HepG2 (cell line): ENCODE results near the gene SURF1. TPM values are rescaled to one million over a fixed set of nuclear protein-coding genes. Genes with fewer than 3 reads are reported as not detected.

Experiments used
- ARNTL ChIP-seq: sonication (generic); formaldehyde crosslinking; IDR thresholded peaks from 2 replicates; pipeline ENCODE4 v1.4.0; 2020; ENCODE audit warnings: mild to moderate bottlenecking, missing genetic modification reagents
- GABPB1 ChIP-seq: IDR thresholded peaks from 2 replicates; pipeline ENCODE4 v1.6.1; 2016; ENCODE audit warnings: mild to moderate bottlenecking, missing genetic modification reagents, moderate library complexity, missing compliant biosample characterization
- HOXA5 ChIP-seq: sonication (generic); formaldehyde crosslinking; IDR thresholded peaks from 2 replicates; pipeline ENCODE4 v1.4.0; 2020; ENCODE audit warnings: missing genetic modification reagents
- MATR3 ChIP-seq: sonication (generic); formaldehyde crosslinking; IDR thresholded peaks from 2 replicates; pipeline ENCODE4 v1.4.0; 2020; ENCODE audit warnings: missing genetic modification reagents
- MED8 ChIP-seq: sonication (generic); formaldehyde crosslinking; IDR thresholded peaks from 2 replicates; pipeline ENCODE4 v1.8.1; 2023; ENCODE audit warnings: mild to moderate bottlenecking, missing genetic modification reagents; ENCODE audit not compliant: insufficient replicate concordance
- MYNN ChIP-seq: sonication (generic); formaldehyde crosslinking; IDR thresholded peaks from 2 replicates; pipeline ENCODE4 v1.4.0; 2020; ENCODE audit warnings: mild to moderate bottlenecking, low read depth, missing genetic modification reagents
- NFKBIZ ChIP-seq: IDR thresholded peaks from 2 replicates; pipeline ENCODE4 v1.6.1; 2018; ENCODE audit warnings: missing genetic modification reagents, missing compliant biosample characterization
- PHF21A ChIP-seq: sonication (generic); formaldehyde crosslinking; IDR thresholded peaks from 2 replicates; pipeline ENCODE4 v1.5.0; 2020; ENCODE audit warnings: mild to moderate bottlenecking, missing genetic modification reagents
- PLSCR1 ChIP-seq: sonication (generic); formaldehyde crosslinking; IDR thresholded peaks from 2 replicates; pipeline ENCODE4 v1.5.0; 2020; ENCODE audit warnings: missing genetic modification reagents, mild to moderate bottlenecking, borderline replicate concordance
- SMARCC2 ChIP-seq: fragments of 450-650 bp; IDR thresholded peaks from 2 replicates; pipeline ENCODE4 v1.6.1; 2017; ENCODE audit warnings: antibody characterized with exemption, mild to moderate bottlenecking
- SMC3 ChIP-seq: IDR thresholded peaks from 2 replicates; pipeline ENCODE4 v1.6.1; 2011; ENCODE audit warnings: low read length, improper control_type of control experiment
- SRSF4 ChIP-seq: fragments of 200-400 bp; formaldehyde crosslinking; IDR thresholded peaks from one replicate; pipeline ENCODE4 v1.6.1; 2018; ENCODE audit warnings: mild to moderate bottlenecking, low read depth, low read length, moderate library complexity; ENCODE audit not compliant: poor library complexity, severe bottlenecking
- SYNCRIP ChIP-seq: fragments of 200-400 bp; formaldehyde crosslinking; IDR thresholded peaks from 2 replicates; pipeline ENCODE4 v1.6.1; 2018; ENCODE audit warnings: mild to moderate bottlenecking, low read depth, low read length; ENCODE audit not compliant: insufficient read depth
- ZFP41 ChIP-seq: sonication (generic); formaldehyde crosslinking; IDR thresholded peaks from 2 replicates; pipeline ENCODE4 v1.4.0; 2020; ENCODE audit warnings: mild to moderate bottlenecking, missing genetic modification reagents, borderline replicate concordance
- ZNF160 ChIP-seq: sonication (generic); formaldehyde crosslinking; IDR thresholded peaks from 2 replicates; pipeline ENCODE4 v1.8.0; 2022; ENCODE audit warnings: mild to moderate bottlenecking, inconsistent platforms, missing genetic modification reagents
- ZNF17 ChIP-seq: sonication (generic); formaldehyde crosslinking; IDR thresholded peaks from 2 replicates; pipeline ENCODE4 v1.5.0; 2020; ENCODE audit warnings: mild to moderate bottlenecking, missing genetic modification reagents
- ZNF33A ChIP-seq: sonication (generic); formaldehyde crosslinking; IDR thresholded peaks from 2 replicates; pipeline ENCODE4 v1.5.1; 2020; ENCODE audit warnings: missing genetic modification reagents, mild to moderate bottlenecking, moderate library complexity, borderline replicate concordance
- ZNF343 ChIP-seq: sonication (generic); formaldehyde crosslinking; IDR thresholded peaks from 2 replicates; pipeline ENCODE4 v1.4.0; 2020; ENCODE audit warnings: mild to moderate bottlenecking, missing genetic modification reagents
- ZNF451 ChIP-seq: sonication (generic); formaldehyde crosslinking; IDR thresholded peaks from 2 replicates; pipeline ENCODE4 v1.5.0; 2020; ENCODE audit warnings: mild to moderate bottlenecking, missing genetic modification reagents
- ZNF605 ChIP-seq: sonication (generic); formaldehyde crosslinking; IDR thresholded peaks from 2 replicates; pipeline ENCODE4 v1.8.0; 2022; ENCODE audit warnings: mild to moderate bottlenecking, missing genetic modification reagents
- ZNF773 ChIP-seq: sonication (generic); formaldehyde crosslinking; IDR thresholded peaks from 2 replicates; pipeline ENCODE4 v1.4.0; 2020; ENCODE audit warnings: missing genetic modification reagents, borderline replicate concordance
- ZSCAN31 ChIP-seq: sonication (generic); formaldehyde crosslinking; IDR thresholded peaks from 2 replicates; pipeline ENCODE4 v1.5.0; 2020; ENCODE audit warnings: low read depth, mild to moderate bottlenecking, missing genetic modification reagents
- ZSCAN5A ChIP-seq: sonication (generic); formaldehyde crosslinking; IDR thresholded peaks from 2 replicates; pipeline ENCODE4 v1.8.0; 2022; ENCODE audit warnings: mild to moderate bottlenecking, missing genetic modification reagents, borderline replicate concordance
- polyA plus RNA-seq, 8 experiments: library from polyadenylated mRNA; depleted of rRNA in 3 of 8; stranded (reverse) in 7 of 8; unstranded in 1 of 8; fragments of >200 nt; fragmentation: Illumina TruSeq in 4 of 8; extraction: Trizol in 4 of 8; gene quantifications; 2 replicates each; pipeline versions ENCODE4 v1.2.1 to v1.2.3, GENCODE V29; 2011 to 2016; ENCODE audit warnings: low read depth in 4 of 8, missing spikeins in 1 of 8, mixed read lengths in 1 of 8; ENCODE audit not compliant: insufficient read depth in 1 of 8
- total RNA-seq, 5 experiments: library from RNA; depleted of rRNA; stranded (reverse); fragments of >200 nt; fragmentation: Illumina TruSeq; extraction: Trizol; gene quantifications; 2 replicates each; pipeline ENCODE4 v1.2.3, GENCODE V29; 2016; ENCODE audit warnings: low read depth in 1 of 5
- TF ChIP-seq, protein P1 (sequence below): sonication (generic); formaldehyde crosslinking; IDR thresholded peaks from 2 replicates; pipeline ENCODE4 v1.5.1; 2020; ENCODE audit warnings: missing genetic modification reagents, mild to moderate bottlenecking, borderline replicate concordance
- TF ChIP-seq, protein P2 (sequence below): sonication (generic); formaldehyde crosslinking; conservative IDR thresholded peaks from 2 replicates; pipeline ENCODE4 v1.4.0; 2020; ENCODE audit warnings: missing genetic modification reagents

Gene SURF1
- total and polyA plus RNA-seq, 2 of the 13 experiments (the other 11 are each of a cell fraction or from before 2014, with no cell fraction given): 17.8 to 40.7 TPM

GRCh38 chr9:133375724-133376654, 19.7 kb upstream of the SURF1 start, which contains the start of the genes STKLD1 and SURF4 (continued):
- TF ChIP-seq, protein P1, sequence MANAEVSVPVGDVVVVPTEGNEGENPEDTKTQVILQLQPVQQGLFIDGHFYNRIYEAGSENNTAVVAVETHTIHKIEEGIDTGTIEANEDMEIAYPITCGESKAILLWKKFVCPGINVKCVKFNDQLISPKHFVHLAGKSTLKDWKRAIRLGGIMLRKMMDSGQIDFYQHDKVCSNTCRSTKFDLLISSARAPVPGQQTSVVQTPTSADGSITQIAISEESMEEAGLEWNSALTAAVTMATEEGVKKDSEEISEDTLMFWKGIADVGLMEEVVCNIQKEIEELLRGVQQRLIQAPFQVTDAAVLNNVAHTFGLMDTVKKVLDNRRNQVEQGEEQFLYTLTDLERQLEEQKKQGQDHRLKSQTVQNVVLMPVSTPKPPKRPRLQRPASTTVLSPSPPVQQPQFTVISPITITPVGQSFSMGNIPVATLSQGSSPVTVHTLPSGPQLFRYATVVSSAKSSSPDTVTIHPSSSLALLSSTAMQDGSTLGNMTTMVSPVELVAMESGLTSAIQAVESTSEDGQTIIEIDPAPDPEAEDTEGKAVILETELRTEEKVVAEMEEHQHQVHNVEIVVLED (CRISPR knock-in tag): peak; percentile 90
- TF ChIP-seq ZNF17 (CRISPR knock-in tag) (no peak), ZNF773 (CRISPR knock-in tag) (no peak), SRSF4 (no peak), GABPB1 (peak; percentile 84), MATR3 (CRISPR knock-in tag) (no peak), SMC3 (no peak), ZNF343 (CRISPR knock-in tag) (no peak), NFKBIZ (no peak), SMARCC2 (no peak), ZSCAN31 (no peak), SYNCRIP (no peak), PLSCR1 (CRISPR knock-in tag) (no peak), ZNF160 (CRISPR knock-in tag) (no peak), ARNTL (no peak), ZNF33A (CRISPR knock-in tag) (no peak), ZNF605 (CRISPR knock-in tag) (no peak), PHF21A (CRISPR knock-in tag) (peak; percentile 68), ZSCAN5A (CRISPR knock-in tag) (no peak), ZFP41 (CRISPR knock-in tag) (no peak), ZNF451 (CRISPR knock-in tag) (no peak; the same call in 1 of the 2 replicates), MYNN (CRISPR knock-in tag) (no peak), HOXA5 (peak; percentile 12; the same call in 1 of the 2 replicates), MED8 (CRISPR knock-in tag) (no peak)
- TF ChIP-seq, protein P2, sequence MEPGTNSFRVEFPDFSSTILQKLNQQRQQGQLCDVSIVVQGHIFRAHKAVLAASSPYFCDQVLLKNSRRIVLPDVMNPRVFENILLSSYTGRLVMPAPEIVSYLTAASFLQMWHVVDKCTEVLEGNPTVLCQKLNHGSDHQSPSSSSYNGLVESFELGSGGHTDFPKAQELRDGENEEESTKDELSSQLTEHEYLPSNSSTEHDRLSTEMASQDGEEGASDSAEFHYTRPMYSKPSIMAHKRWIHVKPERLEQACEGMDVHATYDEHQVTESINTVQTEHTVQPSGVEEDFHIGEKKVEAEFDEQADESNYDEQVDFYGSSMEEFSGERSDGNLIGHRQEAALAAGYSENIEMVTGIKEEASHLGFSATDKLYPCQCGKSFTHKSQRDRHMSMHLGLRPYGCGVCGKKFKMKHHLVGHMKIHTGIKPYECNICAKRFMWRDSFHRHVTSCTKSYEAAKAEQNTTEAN: 0 out of 2 replicates have a peak, but pooled peaks have one; percentile 37
